GM23338 (cell line): ENCODE data around the gene GABBR1. TPM values are rescaled to one million over a fixed set of nuclear protein-coding genes. Genes with fewer than 3 reads are reported as not detected.
A peak's percentile ranks its signal among the peaks of the same experiment; 100 is the strongest.

ENCODE experiments used
- ATAC-seq: fragments of 200-7000 bp; cut with Tn5 transposase; 3 replicates; pipeline ENCODE4 v1.9.1; 2020
- DNase-seq: peaks from one replicate; pipeline ENCODE4 v3.0.0-alpha.2; 2015; ENCODE audit warnings: low spot score
- H2AFZ ChIP-seq: fragments of 200-600 bp; sonication (generic); 2 replicates; pipeline ENCODE4 v1.8.0; 2016; ENCODE audit warnings: antibody characterized with exemption, mild to moderate bottlenecking, moderate library complexity
- H3F3A ChIP-seq: fragments of 200-600 bp; sonication (generic); replicated peaks from 2 replicates; pipeline ENCODE4 v1.8.0; 2017; ENCODE audit warnings: antibody characterized with exemption, mixed run types, low read depth
- H3K27ac ChIP-seq: fragments of 200-600 bp; sonication (generic); 2 replicates; pipeline ENCODE4 v1.6.1; 2016; ENCODE audit warnings: low read depth
- H3K27me3 ChIP-seq: fragments of 200-600 bp; sonication (generic); 2 replicates; pipeline ENCODE4 v1.8.0; 2016; ENCODE audit warnings: mild to moderate bottlenecking, mixed run types, moderate library complexity; ENCODE audit not compliant: insufficient read depth
- H3K36me3 ChIP-seq: fragments of 200-600 bp; sonication (generic); 2 replicates; pipeline ENCODE4 v1.8.0; 2016; ENCODE audit warnings: mild to moderate bottlenecking; ENCODE audit not compliant: insufficient read depth
- H3K4me1 ChIP-seq: fragments of 200-600 bp; sonication (generic); 2 replicates; pipeline ENCODE4 v1.8.0; 2016; ENCODE audit warnings: mild to moderate bottlenecking, moderate library complexity; ENCODE audit not compliant: insufficient read depth
- H3K4me2 ChIP-seq: fragments of 200-600 bp; sonication (generic); 2 replicates; pipeline ENCODE4 v1.7.1; 2017; ENCODE audit warnings: mixed run types
- H3K4me3 ChIP-seq: fragments of 200-600 bp; sonication (generic); 2 replicates; pipeline ENCODE4 v1.6.1; 2016; ENCODE audit warnings: mixed run types
- H3K79me2 ChIP-seq: fragments of 200-600 bp; sonication (generic); replicated peaks from 2 replicates; pipeline ENCODE4 v1.8.0; 2017; ENCODE audit warnings: mild to moderate bottlenecking; ENCODE audit not compliant: insufficient read depth
- H3K9me2 ChIP-seq: fragments of 200-600 bp; sonication (generic); 2 replicates; pipeline ENCODE4 v1.8.0; 2017; ENCODE audit not compliant: insufficient read depth
- H4K20me1 ChIP-seq: fragments of 200-600 bp; sonication (generic); replicated peaks from 2 replicates; pipeline ENCODE4 v1.8.0; 2017; ENCODE audit warnings: mild to moderate bottlenecking; ENCODE audit not compliant: insufficient read depth
- H3K27ac Mint-ChIP-seq: 2 replicates; pipeline ENCODE4 v1.8.0; 2020; ENCODE audit warnings: inconsistent platforms, mild to moderate bottlenecking, moderate library complexity, mixed read lengths
- H3K27me3 Mint-ChIP-seq: 3 replicates; pipeline ENCODE4 v1.8.0; 2022; ENCODE audit warnings: low read depth, mild to moderate bottlenecking, moderate library complexity, mixed read lengths, inconsistent platforms; ENCODE audit not compliant: insufficient read depth, poor library complexity
- H3K36me3 Mint-ChIP-seq: 3 replicates; pipeline ENCODE4 v1.8.0; 2021; ENCODE audit warnings: low read depth, mild to moderate bottlenecking, inconsistent platforms, moderate library complexity, mixed read lengths
- H3K4me1 Mint-ChIP-seq: 3 replicates; pipeline ENCODE4 v1.8.0; 2020; ENCODE audit warnings: mild to moderate bottlenecking, inconsistent platforms, mixed read lengths
- H3K4me3 Mint-ChIP-seq: 3 replicates; pipeline ENCODE4 v1.8.0; 2021; ENCODE audit warnings: moderate library complexity, mild to moderate bottlenecking, inconsistent platforms, mixed read lengths
- H3K9me3 Mint-ChIP-seq: 3 replicates; pipeline ENCODE4 v1.8.0; 2020; ENCODE audit warnings: moderate library complexity, mild to moderate bottlenecking, inconsistent platforms, mixed read lengths
- CREB1 ChIP-seq: fragments of 250-450 bp; sonication (Bioruptor Pico); IDR thresholded peaks from 2 replicates; pipeline ENCODE4 v1.5.0; 2020; ENCODE audit warnings: low read depth, mild to moderate bottlenecking, moderate library complexity
- EZH2 ChIP-seq: fragments of 200-600 bp; sonication (generic); IDR thresholded peaks from one replicate; pipeline ENCODE4 v1.8.0; 2017; ENCODE audit warnings: antibody characterized with exemption, mild to moderate bottlenecking, low read depth; ENCODE audit not compliant: unreplicated experiment
- EZH2phosphoT487 ChIP-seq: fragments of 200-600 bp; sonication (generic); IDR thresholded peaks from one replicate; pipeline ENCODE4 v1.8.1; 2018; ENCODE audit warnings: antibody characterized with exemption; ENCODE audit not compliant: unreplicated experiment
- JUNB ChIP-seq: IDR thresholded peaks from one replicate; pipeline ENCODE4 v1.6.1; 2016; ENCODE audit warnings: antibody characterized with exemption; ENCODE audit not compliant: unreplicated experiment
- NANOG ChIP-seq: IDR thresholded peaks from 2 replicates; pipeline ENCODE4 v1.6.1; 2016; ENCODE audit warnings: antibody characterized with exemption, borderline replicate concordance
- POLR2AphosphoS5 ChIP-seq: IDR thresholded peaks from 2 replicates; pipeline ENCODE4 v1.6.1; 2016; ENCODE audit warnings: antibody characterized with exemption, low read depth
- STAT1 ChIP-seq: IDR thresholded peaks from one replicate; pipeline ENCODE4 v1.6.1; 2016; ENCODE audit warnings: antibody characterized with exemption; ENCODE audit not compliant: unreplicated experiment
- ZNF114 ChIP-seq: fragments of 250-450 bp; sonication (Bioruptor Pico); IDR thresholded peaks from 2 replicates; pipeline ENCODE4 v1.5.0; 2020; ENCODE audit warnings: mild to moderate bottlenecking, moderate library complexity
- ZNF331 ChIP-seq: fragments of 250-450 bp; sonication (Bioruptor Pico); IDR thresholded peaks from 2 replicates; pipeline ENCODE4 v1.5.0; 2020; ENCODE audit warnings: low read depth, mild to moderate bottlenecking, moderate library complexity
- polyA plus RNA-seq: library from polyadenylated mRNA; unstranded; fragments of >200 nt; fragmentation: Nextera tagmentation; extraction: Ambion mirVana; gene quantifications from 2 replicates; pipeline ENCODE4 v1.2.1, GENCODE V29; 2016
- total RNA-seq: library from RNA; depleted of rRNA; stranded (reverse); fragments of >200 nt; shearing (Covaris generic); gene quantifications from 2 replicates; pipeline ENCODE4 v1.2.3, GENCODE V29; 2014
- TF ChIP-seq, protein P1 (sequence below): fragments of 250-450 bp; sonication (Bioruptor Pico); IDR thresholded peaks from 2 replicates; pipeline ENCODE4 v1.5.0; 2020; ENCODE audit warnings: mild to moderate bottlenecking, moderate library complexity
- TF ChIP-seq, protein P2 (sequence below), 2 experiments: fragments of 200-600 bp in 1 of 2; sonication (generic) in 1 of 2; conservative IDR thresholded peaks; 2 replicates each; pipeline versions ENCODE4 v1.5.1 to v1.6.1; 2016 to 2017; ENCODE audit warnings: antibody characterized with exemption in 2 of 2, low read depth in 2 of 2, mild to moderate bottlenecking in 2 of 2, moderate library complexity in 1 of 2
- TF ChIP-seq, protein P3 (sequence below): IDR thresholded peaks from 2 replicates; pipeline ENCODE4 v1.6.1; 2016; ENCODE audit warnings: antibody characterized with exemption

The GABBR1 gene
- total and polyA plus RNA-seq, 2 experiments from 2014 or later: 42.8 to 78.9 TPM

DNA sequence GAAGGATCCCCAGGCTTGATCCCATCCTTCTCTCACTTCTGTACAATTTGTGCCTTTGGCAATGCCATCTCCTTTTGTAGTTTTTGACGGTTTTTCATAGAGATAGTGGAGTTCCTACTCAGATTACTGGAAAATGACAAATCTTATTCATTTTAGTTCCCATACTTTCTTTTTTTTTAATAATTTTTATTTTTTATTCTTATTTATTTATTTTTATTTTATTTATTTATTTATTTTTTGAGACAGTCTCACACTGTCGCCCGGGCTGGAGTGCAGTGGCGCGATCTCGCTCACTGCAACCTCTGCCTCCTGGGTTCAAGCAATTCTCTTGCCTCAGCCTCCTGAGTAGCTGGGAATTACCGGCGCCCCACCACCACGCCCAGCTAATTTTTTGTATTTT, 4.3 kb upstream of the GABBR1 start (continued):
- TF ChIP-seq EZH2: no peak

DNA sequence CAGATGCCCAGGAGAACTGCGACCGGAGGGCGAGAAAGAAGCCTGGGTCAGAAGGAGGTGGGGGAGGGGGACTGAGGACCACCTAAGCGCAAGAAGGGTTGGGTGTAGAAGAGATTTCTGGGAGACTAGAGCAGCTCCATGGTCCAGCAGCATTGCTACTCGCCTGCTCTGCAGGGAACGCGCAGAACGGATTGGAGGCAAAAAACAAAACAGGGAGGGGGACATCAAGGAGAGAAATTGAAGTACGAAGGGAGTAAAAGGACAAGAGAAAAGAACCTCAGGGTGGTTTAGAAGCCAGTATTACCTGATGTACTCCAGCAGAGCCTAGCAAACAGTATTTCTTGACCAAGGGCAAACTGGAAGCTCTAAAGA, 537 bp upstream of the GABBR1 start:
- peak; percentile 1; the same call in 2 of the 3 replicates for ATAC-seq

More for the DNA sequence above, 537 bp upstream of the GABBR1 start:
- H3K4me1 Mint-ChIP-seq: peaks cover 57% of the 10 kb centered on the region
- no peak for DNase-seq
- Histone ChIP-seq H3F3A (peaks cover 19% of the 10 kb centered on the region), H3K79me2 (peaks cover 36% of the 10 kb centered on the region), H3K27me3 (no peaks in the 10 kb centered on the region), H3K9me2 (no peaks in the 10 kb centered on the region), H3K36me3 (no peaks in the 10 kb centered on the region), H2AFZ (peak overlapping the region; percentile 56), H4K20me1 (peaks cover 9% of the 10 kb centered on the region; the same call in 1 of the 2 replicates), H3K27ac (peak overlapping the region; percentile 96), H3K4me2 (peak overlapping the region; percentile 91), H3K4me3 (peak overlapping the region; percentile 93), H3K4me1 (peaks cover 41% of the 10 kb centered on the region)
- peak overlapping the region; percentile 86 for H3K4me3 Mint-ChIP-seq
- peaks cover 3% of the 10 kb centered on the region; the same call in 2 of the 3 replicates for H3K36me3 Mint-ChIP-seq
- H3K9me3 Mint-ChIP-seq: no peaks in the 10 kb centered on the region
- peaks cover 11% of the 10 kb centered on the region for H3K27me3 Mint-ChIP-seq
- TF ChIP-seq, protein P1, sequence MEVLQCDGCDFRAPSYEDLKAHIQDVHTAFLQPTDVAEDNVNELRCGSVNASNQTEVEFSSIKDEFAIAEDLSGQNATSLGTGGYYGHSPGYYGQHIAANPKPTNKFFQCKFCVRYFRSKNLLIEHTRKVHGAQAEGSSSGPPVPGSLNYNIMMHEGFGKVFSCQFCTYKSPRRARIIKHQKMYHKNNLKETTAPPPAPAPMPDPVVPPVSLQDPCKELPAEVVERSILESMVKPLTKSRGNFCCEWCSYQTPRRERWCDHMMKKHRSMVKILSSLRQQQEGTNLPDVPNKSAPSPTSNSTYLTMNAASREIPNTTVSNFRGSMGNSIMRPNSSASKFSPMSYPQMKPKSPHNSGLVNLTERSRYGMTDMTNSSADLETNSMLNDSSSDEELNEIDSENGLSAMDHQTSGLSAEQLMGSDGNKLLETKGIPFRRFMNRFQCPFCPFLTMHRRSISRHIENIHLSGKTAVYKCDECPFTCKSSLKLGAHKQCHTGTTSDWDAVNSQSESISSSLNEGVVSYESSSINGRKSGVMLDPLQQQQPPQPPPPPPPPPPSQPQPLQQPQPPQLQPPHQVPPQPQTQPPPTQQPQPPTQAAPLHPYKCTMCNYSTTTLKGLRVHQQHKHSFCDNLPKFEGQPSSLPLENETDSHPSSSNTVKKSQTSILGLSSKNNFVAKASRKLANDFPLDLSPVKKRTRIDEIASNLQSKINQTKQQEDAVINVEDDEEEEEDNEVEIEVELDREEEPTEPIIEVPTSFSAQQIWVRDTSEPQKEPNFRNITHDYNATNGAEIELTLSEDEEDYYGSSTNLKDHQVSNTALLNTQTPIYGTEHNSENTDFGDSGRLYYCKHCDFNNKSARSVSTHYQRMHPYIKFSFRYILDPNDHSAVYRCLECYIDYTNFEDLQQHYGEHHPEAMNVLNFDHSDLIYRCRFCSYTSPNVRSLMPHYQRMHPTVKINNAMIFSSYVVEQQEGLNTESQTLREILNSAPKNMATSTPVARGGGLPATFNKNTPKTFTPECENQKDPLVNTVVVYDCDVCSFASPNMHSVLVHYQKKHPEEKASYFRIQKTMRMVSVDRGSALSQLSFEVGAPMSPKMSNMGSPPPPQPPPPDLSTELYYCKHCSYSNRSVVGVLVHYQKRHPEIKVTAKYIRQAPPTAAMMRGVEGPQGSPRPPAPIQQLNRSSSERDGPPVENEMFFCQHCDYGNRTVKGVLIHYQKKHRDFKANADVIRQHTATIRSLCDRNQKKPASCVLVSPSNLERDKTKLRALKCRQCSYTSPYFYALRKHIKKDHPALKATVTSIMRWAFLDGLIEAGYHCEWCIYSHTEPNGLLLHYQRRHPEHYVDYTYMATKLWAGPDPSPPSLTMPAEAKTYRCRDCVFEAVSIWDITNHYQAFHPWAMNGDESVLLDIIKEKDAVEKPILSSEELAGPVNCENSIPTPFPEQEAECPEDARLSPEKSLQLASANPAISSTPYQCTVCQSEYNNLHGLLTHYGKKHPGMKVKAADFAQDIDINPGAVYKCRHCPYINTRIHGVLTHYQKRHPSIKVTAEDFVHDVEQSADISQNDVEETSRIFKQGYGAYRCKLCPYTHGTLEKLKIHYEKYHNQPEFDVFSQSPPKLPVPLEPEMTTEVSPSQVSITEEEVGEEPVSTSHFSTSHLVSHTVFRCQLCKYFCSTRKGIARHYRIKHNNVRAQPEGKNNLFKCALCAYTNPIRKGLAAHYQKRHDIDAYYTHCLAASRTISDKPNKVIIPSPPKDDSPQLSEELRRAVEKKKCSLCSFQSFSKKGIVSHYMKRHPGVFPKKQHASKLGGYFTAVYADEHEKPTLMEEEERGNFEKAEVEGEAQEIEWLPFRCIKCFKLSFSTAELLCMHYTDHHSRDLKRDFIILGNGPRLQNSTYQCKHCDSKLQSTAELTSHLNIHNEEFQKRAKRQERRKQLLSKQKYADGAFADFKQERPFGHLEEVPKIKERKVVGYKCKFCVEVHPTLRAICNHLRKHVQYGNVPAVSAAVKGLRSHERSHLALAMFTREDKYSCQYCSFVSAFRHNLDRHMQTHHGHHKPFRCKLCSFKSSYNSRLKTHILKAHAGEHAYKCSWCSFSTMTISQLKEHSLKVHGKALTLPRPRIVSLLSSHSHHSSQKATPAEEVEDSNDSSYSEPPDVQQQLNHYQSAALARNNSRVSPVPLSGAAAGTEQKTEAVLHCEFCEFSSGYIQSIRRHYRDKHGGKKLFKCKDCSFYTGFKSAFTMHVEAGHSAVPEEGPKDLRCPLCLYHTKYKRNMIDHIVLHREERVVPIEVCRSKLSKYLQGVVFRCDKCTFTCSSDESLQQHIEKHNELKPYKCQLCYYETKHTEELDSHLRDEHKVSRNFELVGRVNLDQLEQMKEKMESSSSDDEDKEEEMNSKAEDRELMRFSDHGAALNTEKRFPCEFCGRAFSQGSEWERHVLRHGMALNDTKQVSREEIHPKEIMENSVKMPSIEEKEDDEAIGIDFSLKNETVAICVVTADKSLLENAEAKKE (CRISPR knock-in tag): no peak
- TF ChIP-seq EZH2: no peak
- no peak for TF ChIP-seq NANOG
- TF ChIP-seq CREB1 (CRISPR knock-in tag): no peak
- no peak for TF ChIP-seq JUNB
- TF ChIP-seq ZNF114 (CRISPR knock-in tag): no peak
- no peak for TF ChIP-seq EZH2phosphoT487
- no peak for TF ChIP-seq ZNF331 (CRISPR knock-in tag)
- TF ChIP-seq, protein P2, sequence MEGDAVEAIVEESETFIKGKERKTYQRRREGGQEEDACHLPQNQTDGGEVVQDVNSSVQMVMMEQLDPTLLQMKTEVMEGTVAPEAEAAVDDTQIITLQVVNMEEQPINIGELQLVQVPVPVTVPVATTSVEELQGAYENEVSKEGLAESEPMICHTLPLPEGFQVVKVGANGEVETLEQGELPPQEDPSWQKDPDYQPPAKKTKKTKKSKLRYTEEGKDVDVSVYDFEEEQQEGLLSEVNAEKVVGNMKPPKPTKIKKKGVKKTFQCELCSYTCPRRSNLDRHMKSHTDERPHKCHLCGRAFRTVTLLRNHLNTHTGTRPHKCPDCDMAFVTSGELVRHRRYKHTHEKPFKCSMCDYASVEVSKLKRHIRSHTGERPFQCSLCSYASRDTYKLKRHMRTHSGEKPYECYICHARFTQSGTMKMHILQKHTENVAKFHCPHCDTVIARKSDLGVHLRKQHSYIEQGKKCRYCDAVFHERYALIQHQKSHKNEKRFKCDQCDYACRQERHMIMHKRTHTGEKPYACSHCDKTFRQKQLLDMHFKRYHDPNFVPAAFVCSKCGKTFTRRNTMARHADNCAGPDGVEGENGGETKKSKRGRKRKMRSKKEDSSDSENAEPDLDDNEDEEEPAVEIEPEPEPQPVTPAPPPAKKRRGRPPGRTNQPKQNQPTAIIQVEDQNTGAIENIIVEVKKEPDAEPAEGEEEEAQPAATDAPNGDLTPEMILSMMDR (conservative IDR thresholded peaks at IDR 0.05; ENCODE audit: low read depth in 2 of 2): no peak
- TF ChIP-seq POLR2AphosphoS5: no peak
- TF ChIP-seq, protein P3, sequence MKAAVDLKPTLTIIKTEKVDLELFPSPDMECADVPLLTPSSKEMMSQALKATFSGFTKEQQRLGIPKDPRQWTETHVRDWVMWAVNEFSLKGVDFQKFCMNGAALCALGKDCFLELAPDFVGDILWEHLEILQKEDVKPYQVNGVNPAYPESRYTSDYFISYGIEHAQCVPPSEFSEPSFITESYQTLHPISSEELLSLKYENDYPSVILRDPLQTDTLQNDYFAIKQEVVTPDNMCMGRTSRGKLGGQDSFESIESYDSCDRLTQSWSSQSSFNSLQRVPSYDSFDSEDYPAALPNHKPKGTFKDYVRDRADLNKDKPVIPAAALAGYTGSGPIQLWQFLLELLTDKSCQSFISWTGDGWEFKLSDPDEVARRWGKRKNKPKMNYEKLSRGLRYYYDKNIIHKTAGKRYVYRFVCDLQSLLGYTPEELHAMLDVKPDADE: no peak
- no peak for TF ChIP-seq STAT1
- H3K27ac Mint-ChIP-seq: peak overlapping the region; percentile 92
